ENCODE results near the gene RNU6-1. TPM values are rescaled to one million over a fixed set of nuclear protein-coding genes. Genes with fewer than 3 reads are reported as not detected.

The RNU6-1 gene
- total RNA-seq, 1 donor from 2014 or later, result not detected

- DNase-seq (ENCODE audit: low spot score in 2 of 2), result no peak
- Histone ChIP-seq H3K4me1 (peaks cover 5 to 34% of the 10 kb centered on the region in 2 donors), H3K27me3 (peaks cover 74% of the 10 kb centered on the region), H3K4me3 (peak within 1 kb of the TSS; percentile 6 to 29), H3K36me3 (no peaks in the 10 kb centered on the region), H3K9me3 (no peaks in the 10 kb centered on the region), H3K27ac (no peak within 1 kb of the TSS)
- no peak for TF ChIP-seq CTCF (IDR thresholded peaks at IDR 0.05)
- intact Hi-C loops (cut with DNase I), result no loop called here
Measured at GRCh38 chr15:67824976-67825880, 14.6 kb downstream of the RNU6-1 start, which contains the start of gene SKOR1. SKOR1 (plus strand) TSS chr15:67825509; CDS start chr15:67825603, 94 bp downstream.

- Histone ChIP-seq H3K36me3 (no peaks in the 10 kb centered on the region), H3K4me3 (no peak overlapping the region), H3K4me1 (peaks cover 5 to 34% of the 10 kb centered on the region in 2 donors), H3K27me3 (peaks cover 65% of the 10 kb centered on the region), H3K9me3 (no peaks in the 10 kb centered on the region), H3K27ac (no peak overlapping the region)
- intact Hi-C loops (cut with DNase I), result no loop called here
- DNase-seq (ENCODE audit: low spot score in 2 of 2), result no peak
- TF ChIP-seq CTCF (IDR thresholded peaks at IDR 0.05), result no peak
Measured at GRCh38 chr15:67824197-67824968, 15.5 kb downstream of the RNU6-1 start.

DNA sequence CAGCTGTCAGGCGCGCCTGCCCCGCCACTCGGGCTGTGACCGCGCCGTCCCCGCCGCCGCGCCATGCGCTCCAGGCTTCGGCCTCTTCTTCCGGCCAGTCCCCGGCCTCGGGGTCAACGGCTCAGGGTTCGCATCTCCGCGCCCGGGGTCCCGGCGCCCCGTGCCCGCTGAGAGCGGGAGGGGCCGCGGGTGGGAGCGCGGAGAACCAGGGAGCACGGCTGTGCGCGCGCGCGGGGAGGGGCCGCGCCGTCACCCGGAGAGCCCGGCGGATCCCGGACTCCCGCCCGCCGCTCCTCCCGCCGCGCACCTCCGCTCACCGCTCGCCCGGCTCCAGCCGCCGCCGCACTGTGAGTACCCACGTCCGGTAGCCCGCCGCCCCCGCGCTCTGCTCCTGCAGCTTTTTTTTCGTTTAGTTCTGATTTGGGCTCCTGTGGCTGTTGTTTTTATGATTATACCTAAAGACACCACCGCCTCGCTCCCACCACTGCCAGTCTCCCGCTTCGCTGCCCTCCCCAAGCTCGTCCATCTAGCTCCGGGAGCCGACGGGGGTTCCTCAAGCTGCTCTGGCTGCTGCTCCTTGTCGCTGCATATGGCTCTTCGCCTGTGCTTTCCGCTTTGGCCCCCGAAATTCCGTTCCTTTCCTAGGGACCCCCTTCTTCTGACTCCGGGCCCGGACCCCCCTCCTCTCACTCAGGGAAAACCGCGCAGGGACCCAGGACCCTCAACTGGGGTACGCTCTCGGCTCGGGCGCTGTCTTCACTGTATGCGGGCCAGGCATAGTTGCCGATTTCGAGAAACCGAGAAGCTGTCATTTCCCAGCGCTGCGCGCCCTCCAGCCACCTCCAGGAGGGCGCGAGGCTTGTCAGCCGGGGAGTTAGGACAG, 16.3 kb downstream of the RNU6-1 start:
- Histone ChIP-seq H3K27me3 (peaks cover 62% of the 10 kb centered on the region), H3K27ac (no peak overlapping the region), H3K4me3 (no peak overlapping the region), H3K36me3 (no peaks in the 10 kb centered on the region), H3K4me1 (peaks cover 5 to 28% of the 10 kb centered on the region in 2 donors), H3K9me3 (no peaks in the 10 kb centered on the region)
- DNase-seq (ENCODE audit: low spot score in 2 of 2), result no peak
- intact Hi-C loops (cut with DNase I), result no loop called here
- no peak for TF ChIP-seq CTCF (IDR thresholded peaks at IDR 0.05)

GRCh38 chr15:67822537-67823313, 17.1 kb downstream of the RNU6-1 start:
- DNase-seq (ENCODE audit: low spot score in 2 of 2), result no peak
- peaks cover 0 to 19% of the 10 kb centered on the region in 2 donors for H3K4me1 ChIP-seq
- H3K4me3 ChIP-seq, result no peak overlapping the region
- intact Hi-C loops (cut with DNase I), result no loop called here
- no peaks in the 10 kb centered on the region for H3K36me3 ChIP-seq
- no peaks in the 10 kb centered on the region for H3K9me3 ChIP-seq
- no peak overlapping the region for H3K27ac ChIP-seq
- TF ChIP-seq CTCF (IDR thresholded peaks at IDR 0.05), result no peak
- peaks cover 54% of the 10 kb centered on the region for H3K27me3 ChIP-seq
